Hepatocyte (in vitro differentiated cells): ENCODE data around the gene TEAD1. TPM values are rescaled to one million over a fixed set of nuclear protein-coding genes. Genes with fewer than 3 reads are reported as not detected.

Experiments used
- DNase-seq: peaks from one replicate; pipeline ENCODE4 v3.0.0-alpha.2; 2016; ENCODE audit warnings: low spot score
- H2AFZ ChIP-seq: fragments of 200-600 bp; sonication (generic); 2 replicates; pipeline ENCODE4 v1.6.0; 2016; ENCODE audit warnings: antibody characterized with exemption, mild to moderate bottlenecking
- H3K27ac ChIP-seq: fragments of 200-600 bp; sonication (generic); 2 replicates; pipeline ENCODE4 v1.5.1; 2016; ENCODE audit warnings: mild to moderate bottlenecking
- H3K27me3 ChIP-seq: fragments of 200-600 bp; sonication (generic); 2 replicates; pipeline ENCODE4 v1.6.1; 2016
- H3K36me3 ChIP-seq: fragments of 200-600 bp; sonication (generic); replicated peaks from 2 replicates; pipeline ENCODE4 v1.5.1; 2016; ENCODE audit warnings: low read depth; ENCODE audit not compliant: insufficient read depth
- H3K4me1 ChIP-seq: fragments of 200-600 bp; sonication (generic); 2 replicates; pipeline ENCODE4 v1.5.1; 2016; ENCODE audit warnings: mild to moderate bottlenecking, moderate library complexity; ENCODE audit not compliant: insufficient read depth
- H3K4me2 ChIP-seq: fragments of 200-600 bp; sonication (generic); 2 replicates; pipeline ENCODE4 v1.6.0; 2016
- H3K4me3 ChIP-seq: fragments of 200-600 bp; sonication (generic); 2 replicates; pipeline ENCODE4 v1.5.1; 2016; ENCODE audit warnings: mild to moderate bottlenecking
- H3K79me2 ChIP-seq: fragments of 200-600 bp; sonication (generic); 2 replicates; pipeline ENCODE4 v1.6.0; 2017; ENCODE audit warnings: mild to moderate bottlenecking
- H3K9me2 ChIP-seq: fragments of 200-600 bp; sonication (generic); replicated peaks from 2 replicates; pipeline ENCODE4 v1.6.0; 2017; ENCODE audit warnings: mild to moderate bottlenecking; ENCODE audit not compliant: insufficient read depth
- H3K9me3 ChIP-seq: fragments of 200-600 bp; sonication (generic); 2 replicates; pipeline ENCODE4 v1.5.1; 2016; ENCODE audit warnings: low read depth, mild to moderate bottlenecking
- H4K20me1 ChIP-seq: fragments of 200-600 bp; sonication (generic); 2 replicates; pipeline ENCODE4 v1.6.0; 2016; ENCODE audit warnings: mild to moderate bottlenecking; ENCODE audit not compliant: insufficient read depth, poor library complexity, severe bottlenecking
- EZH2 ChIP-seq: fragments of 200-600 bp; sonication (generic); IDR thresholded peaks from 2 replicates; pipeline ENCODE4 v1.6.1; 2016; ENCODE audit warnings: antibody characterized with exemption, mild to moderate bottlenecking, borderline replicate concordance
- EZH2phosphoT487 ChIP-seq: fragments of 200-600 bp; sonication (generic); IDR thresholded peaks from one replicate; pipeline ENCODE4 v1.6.1; 2018; ENCODE audit warnings: antibody characterized with exemption, mild to moderate bottlenecking, low read depth, moderate library complexity; ENCODE audit not compliant: unreplicated experiment, severe bottlenecking
- WGBS: methylation state at CpG from one replicate; pipeline ENCODE4 v1.1.6; 2016; ENCODE audit warnings: low lambda C conversion rate; ENCODE audit errors: missing lambda C conversion rate; 5-methylcytosine and 5-hydroxymethylcytosine counted together
- polyA plus RNA-seq: library from polyadenylated mRNA; unstranded; fragments of >200 nt; fragmentation: Nextera tagmentation; extraction: Ambion mirVana; gene quantifications from 2 replicates; pipeline ENCODE4 v1.2.1, GENCODE V29; 2016
- total RNA-seq: library from RNA; depleted of rRNA; stranded (reverse); fragments of >200 nt; gene quantifications from 2 replicates; pipeline ENCODE4 v1.2.3, GENCODE V29; 2014
- TF ChIP-seq, protein P1 (sequence below): fragments of 200-600 bp; sonication (generic); IDR thresholded peaks from 2 replicates; pipeline ENCODE4 v1.5.1; 2016; ENCODE audit warnings: antibody characterized with exemption, mild to moderate bottlenecking; ENCODE audit not compliant: poor library complexity

The TEAD1 gene
- total and polyA plus RNA-seq, 2 experiments from 2014 or later = 37.2 to 82.2 TPM

DNA sequence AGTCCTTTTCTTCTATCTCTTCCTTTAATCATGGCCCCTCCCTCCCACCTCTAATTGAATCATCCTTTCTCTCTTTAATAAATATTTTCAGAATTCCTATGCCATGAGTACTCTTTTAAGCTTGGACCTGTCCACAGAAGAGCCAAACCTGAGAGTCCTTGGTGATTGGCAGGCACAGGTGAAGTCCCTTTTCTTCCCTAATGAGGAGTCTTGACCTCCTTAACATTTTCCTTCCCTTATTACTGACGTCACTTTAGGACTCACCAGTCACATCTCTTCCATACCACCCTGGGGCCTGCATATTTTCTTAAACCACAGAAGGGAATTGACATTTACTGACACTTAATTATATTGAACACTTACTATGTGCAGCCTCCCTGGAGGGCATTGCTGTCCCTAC, 293.9 kb downstream of the TEAD1 start:
- Histone ChIP-seq H3K79me2 (no peaks in the 10 kb centered on the region), H3K27me3 (no peaks in the 10 kb centered on the region), H4K20me1 (no peaks in the 10 kb centered on the region), H3K36me3 (no peaks in the 10 kb centered on the region), H3K4me3 (no peak overlapping the region), H2AFZ (no peak overlapping the region), H3K4me1 (no peaks in the 10 kb centered on the region), H3K9me2 (no peaks in the 10 kb centered on the region), H3K9me3 (no peaks in the 10 kb centered on the region), H3K4me2 (no peak overlapping the region), H3K27ac (no peak overlapping the region)
- 71% methylated on average over 1 of the region's 1 CpG for WGBS
- DNase-seq = no peak
- TF ChIP-seq EZH2 (no peak), EZH2phosphoT487 (no peak)
- TF ChIP-seq, protein P1, sequence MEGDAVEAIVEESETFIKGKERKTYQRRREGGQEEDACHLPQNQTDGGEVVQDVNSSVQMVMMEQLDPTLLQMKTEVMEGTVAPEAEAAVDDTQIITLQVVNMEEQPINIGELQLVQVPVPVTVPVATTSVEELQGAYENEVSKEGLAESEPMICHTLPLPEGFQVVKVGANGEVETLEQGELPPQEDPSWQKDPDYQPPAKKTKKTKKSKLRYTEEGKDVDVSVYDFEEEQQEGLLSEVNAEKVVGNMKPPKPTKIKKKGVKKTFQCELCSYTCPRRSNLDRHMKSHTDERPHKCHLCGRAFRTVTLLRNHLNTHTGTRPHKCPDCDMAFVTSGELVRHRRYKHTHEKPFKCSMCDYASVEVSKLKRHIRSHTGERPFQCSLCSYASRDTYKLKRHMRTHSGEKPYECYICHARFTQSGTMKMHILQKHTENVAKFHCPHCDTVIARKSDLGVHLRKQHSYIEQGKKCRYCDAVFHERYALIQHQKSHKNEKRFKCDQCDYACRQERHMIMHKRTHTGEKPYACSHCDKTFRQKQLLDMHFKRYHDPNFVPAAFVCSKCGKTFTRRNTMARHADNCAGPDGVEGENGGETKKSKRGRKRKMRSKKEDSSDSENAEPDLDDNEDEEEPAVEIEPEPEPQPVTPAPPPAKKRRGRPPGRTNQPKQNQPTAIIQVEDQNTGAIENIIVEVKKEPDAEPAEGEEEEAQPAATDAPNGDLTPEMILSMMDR = no peak

DNA sequence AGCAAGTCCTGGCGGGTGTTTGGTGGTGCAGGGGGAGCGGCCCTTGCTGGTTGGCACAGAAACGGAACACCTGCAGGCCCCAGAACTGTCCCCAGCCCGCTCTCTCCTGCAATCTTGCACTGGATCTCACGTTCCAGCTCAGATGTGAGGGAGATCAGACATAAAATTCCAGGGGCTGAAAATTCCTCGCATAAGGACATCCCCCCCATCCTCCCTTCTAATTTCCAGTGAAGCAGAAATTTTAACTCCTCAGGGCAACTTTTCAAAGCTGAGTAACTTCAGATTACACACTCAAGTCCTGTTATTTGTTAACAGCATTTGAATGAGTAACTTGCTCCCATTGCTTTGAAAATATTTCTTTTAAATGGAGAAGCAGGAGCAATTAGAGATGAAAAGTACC, 294.6 kb downstream of the TEAD1 start:
- no peaks in the 10 kb centered on the region for H3K27me3 ChIP-seq
- TF ChIP-seq, protein P1 = no peak
- no peak for TF ChIP-seq EZH2
- TF ChIP-seq EZH2phosphoT487 = no peak

DNA sequence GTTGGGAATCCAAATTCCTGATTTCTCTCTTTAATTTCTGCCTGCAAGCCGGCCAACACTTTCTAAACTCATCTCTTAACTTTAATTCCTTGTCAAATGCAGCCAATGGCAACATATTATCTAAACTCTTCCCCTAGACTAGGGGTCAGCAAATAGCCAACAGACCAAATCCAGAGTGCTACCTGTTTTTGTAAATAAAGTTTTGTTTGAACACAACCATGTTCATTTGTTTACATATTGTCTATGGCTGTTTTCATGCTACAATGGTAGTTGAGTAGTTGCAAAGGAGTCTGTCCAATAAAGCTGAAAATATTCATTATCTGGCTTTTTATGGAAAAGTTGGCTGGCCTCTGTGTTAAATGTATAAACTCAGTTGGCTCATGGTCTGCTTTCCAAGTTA, 297.7 kb downstream of the TEAD1 start:
- no peaks in the 10 kb centered on the region for H3K9me2 ChIP-seq
- DNase-seq = no peak
- no peak overlapping the region for H3K4me2 ChIP-seq

More for the DNA sequence above, 294.6 kb downstream of the TEAD1 start:
- Histone ChIP-seq H3K4me2 (no peak overlapping the region), H3K4me1 (peaks cover 2% of the 10 kb centered on the region), H3K79me2 (no peaks in the 10 kb centered on the region), H3K9me3 (no peaks in the 10 kb centered on the region), H3K9me2 (no peaks in the 10 kb centered on the region), H3K27ac (no peak overlapping the region), H3K4me3 (no peak overlapping the region), H2AFZ (no peak overlapping the region), H4K20me1 (no peaks in the 10 kb centered on the region), H3K36me3 (no peaks in the 10 kb centered on the region)
- DNase-seq = no peak
- 78% methylated on average over 6 of the region's 6 CpGs for WGBS

More for the DNA sequence above, 297.7 kb downstream of the TEAD1 start:
- Histone ChIP-seq H3K4me1 (peaks cover 2% of the 10 kb centered on the region), H3K27ac (no peak overlapping the region), H3K9me3 (no peaks in the 10 kb centered on the region), H4K20me1 (no peaks in the 10 kb centered on the region), H3K4me3 (no peak overlapping the region), H3K27me3 (no peaks in the 10 kb centered on the region), H3K79me2 (no peaks in the 10 kb centered on the region), H3K36me3 (no peaks in the 10 kb centered on the region), H2AFZ (no peak overlapping the region)
- WGBS = 100% methylated on average over 1 of the region's 1 CpG
- TF ChIP-seq EZH2phosphoT487 = no peak
- TF ChIP-seq, protein P1 = no peak
- TF ChIP-seq EZH2 = no peak
